Measurements from ENCODE around the gene UGCG.

DNA sequence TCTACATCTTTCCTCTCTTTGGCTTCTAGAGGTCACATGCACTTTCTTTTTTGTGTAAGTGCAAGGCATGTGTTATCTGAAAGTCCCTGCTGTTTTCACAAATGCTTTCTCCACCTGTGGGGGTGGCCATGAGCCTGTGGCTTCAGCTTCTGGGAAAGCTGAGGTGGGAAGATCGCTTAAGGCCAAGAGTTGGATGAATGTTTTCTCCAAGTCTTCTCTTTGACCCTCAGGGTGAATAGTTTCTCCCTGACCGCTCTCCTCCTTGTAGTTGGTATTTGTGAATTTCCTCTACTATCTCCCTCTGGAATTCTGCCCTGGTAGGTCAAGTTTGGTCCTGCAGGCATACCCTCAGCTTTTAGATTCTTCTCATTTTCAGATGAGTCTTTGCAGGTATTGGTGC lies 74.2 kb downstream of the UGCG start:
- TF ChIP-seq, protein P1, sequence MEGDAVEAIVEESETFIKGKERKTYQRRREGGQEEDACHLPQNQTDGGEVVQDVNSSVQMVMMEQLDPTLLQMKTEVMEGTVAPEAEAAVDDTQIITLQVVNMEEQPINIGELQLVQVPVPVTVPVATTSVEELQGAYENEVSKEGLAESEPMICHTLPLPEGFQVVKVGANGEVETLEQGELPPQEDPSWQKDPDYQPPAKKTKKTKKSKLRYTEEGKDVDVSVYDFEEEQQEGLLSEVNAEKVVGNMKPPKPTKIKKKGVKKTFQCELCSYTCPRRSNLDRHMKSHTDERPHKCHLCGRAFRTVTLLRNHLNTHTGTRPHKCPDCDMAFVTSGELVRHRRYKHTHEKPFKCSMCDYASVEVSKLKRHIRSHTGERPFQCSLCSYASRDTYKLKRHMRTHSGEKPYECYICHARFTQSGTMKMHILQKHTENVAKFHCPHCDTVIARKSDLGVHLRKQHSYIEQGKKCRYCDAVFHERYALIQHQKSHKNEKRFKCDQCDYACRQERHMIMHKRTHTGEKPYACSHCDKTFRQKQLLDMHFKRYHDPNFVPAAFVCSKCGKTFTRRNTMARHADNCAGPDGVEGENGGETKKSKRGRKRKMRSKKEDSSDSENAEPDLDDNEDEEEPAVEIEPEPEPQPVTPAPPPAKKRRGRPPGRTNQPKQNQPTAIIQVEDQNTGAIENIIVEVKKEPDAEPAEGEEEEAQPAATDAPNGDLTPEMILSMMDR (IDR thresholded peaks at IDR 0.05) = no peak
- no peak for TF ChIP-seq POLR2A (IDR thresholded peaks at IDR 0.05)
